Mucosa of stomach (tissue), 1 donor: ENCODE measurements around the gene TOMM40L.
"Not testable (repeated sequence)": the region's sequence is repeated elsewhere in the genome, so short reads cannot be mapped to it uniquely, and the experiment has no call there.

Experiments used
- H3K27me3 ChIP-seq: one replicate; pipeline ENCODE4 v1.7.0; 2013; ENCODE audit warnings: mild to moderate bottlenecking, low read length; ENCODE audit not compliant: control insufficient read depth, insufficient read depth
- H3K36me3 ChIP-seq: one replicate; pipeline ENCODE4 v1.7.0; 2013; ENCODE audit warnings: low read length; ENCODE audit not compliant: control insufficient read depth, insufficient read depth
- H3K4me1 ChIP-seq: one replicate; pipeline ENCODE4 v1.7.0; 2013; ENCODE audit warnings: mild to moderate bottlenecking, low read length; ENCODE audit not compliant: control insufficient read depth, insufficient read depth
- H3K4me3 ChIP-seq: one replicate; pipeline ENCODE4 v1.7.0; 2013; ENCODE audit warnings: low read length
- H3K9ac ChIP-seq: one replicate; pipeline ENCODE4 v1.7.0; 2013; ENCODE audit warnings: mild to moderate bottlenecking, low read length, moderate library complexity
- H3K9me3 ChIP-seq: one replicate; pipeline ENCODE4 v1.7.0; 2013; ENCODE audit warnings: mild to moderate bottlenecking, low read length, moderate library complexity; ENCODE audit not compliant: control insufficient read depth
- donor health status: Pancreatic carcinoma.

Gene TOMM40L

DNA sequence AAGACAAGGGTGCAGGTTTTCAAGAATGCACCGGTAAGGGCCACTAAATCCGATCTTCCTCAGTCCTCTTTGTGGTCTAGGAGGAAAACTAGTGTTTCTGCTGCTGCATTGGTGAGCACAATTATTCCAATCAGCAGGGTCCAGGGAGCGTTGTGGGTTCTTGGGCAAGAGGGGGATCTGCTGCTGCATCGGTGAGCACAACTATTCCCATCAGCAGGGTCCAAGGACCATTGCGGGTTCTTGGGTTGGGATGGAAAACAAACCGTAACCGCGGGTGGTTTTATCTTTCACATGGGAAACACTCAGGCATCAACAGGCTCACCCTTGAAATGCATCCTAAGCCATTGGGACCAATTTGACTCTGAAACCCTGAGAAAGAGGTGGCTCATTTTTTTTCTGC lies 25.7 kb downstream of the TOMM40L start:
- Histone ChIP-seq H3K36me3 (no peaks in the 10 kb centered on the region), H3K4me1 (no peaks in the 10 kb centered on the region), H3K9ac (no peak overlapping the region), H3K27me3 (no peaks in the 10 kb centered on the region), H3K9me3 (no peaks in the 10 kb centered on the region), H3K4me3 (no peak overlapping the region)

DNA sequence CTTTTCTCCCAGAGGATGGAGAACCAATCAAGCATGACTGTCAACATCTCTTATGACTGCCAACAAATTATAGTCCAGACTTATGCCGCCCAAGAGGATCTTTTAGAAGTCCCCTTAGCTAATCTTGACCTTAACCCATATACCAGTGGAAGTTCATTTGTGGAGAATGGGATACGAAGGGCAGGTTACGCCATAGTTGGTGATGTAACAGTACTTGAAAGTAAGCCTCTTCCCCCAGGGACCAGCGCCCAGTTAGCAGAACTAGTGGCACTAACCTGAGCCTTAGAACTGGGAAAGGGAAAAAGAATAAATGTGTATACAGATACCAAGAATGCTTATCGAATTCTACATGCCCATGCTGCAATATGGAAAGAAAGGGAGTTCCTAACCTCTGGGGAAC lies 29.4 kb downstream of the TOMM40L start:
- not testable (repeated sequence) for H3K4me3 ChIP-seq, H3K36me3 ChIP-seq, H3K4me1 ChIP-seq, H3K9me3 ChIP-seq, H3K9ac ChIP-seq
- H3K27me3 ChIP-seq = peaks cover 21% of the 10 kb centered on the region

DNA sequence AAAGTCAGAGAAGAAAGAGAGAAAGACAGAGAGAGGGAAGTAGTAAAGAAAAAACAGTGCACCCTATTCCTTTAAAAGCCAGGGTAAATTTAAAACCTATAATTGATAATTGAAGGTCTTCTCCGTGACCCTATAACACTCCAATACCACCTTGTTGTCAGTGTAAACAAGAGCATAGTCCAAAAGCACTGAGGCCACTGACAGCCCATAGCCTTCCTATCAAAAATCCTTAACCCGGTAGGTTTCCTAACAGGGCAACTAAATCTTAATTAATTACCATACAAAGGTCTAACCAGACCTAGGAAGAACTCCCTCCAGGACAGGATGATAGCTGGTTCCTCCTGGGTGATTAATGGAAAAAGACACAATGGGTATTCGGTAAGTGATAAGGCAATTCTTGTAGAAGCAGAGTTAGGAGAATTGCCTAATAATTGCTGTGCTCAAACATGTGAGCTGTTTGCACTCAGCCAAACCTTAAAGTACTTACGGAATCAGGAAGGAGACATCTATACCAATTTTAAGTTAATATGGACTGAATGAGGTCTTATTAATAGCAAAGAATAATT lies 30.2 kb downstream of the TOMM40L start:
- not testable (repeated sequence) for H3K36me3 ChIP-seq, H3K4me1 ChIP-seq, H3K9ac ChIP-seq, H3K4me3 ChIP-seq, H3K9me3 ChIP-seq
- peaks cover 28% of the 10 kb centered on the region for H3K27me3 ChIP-seq

DNA sequence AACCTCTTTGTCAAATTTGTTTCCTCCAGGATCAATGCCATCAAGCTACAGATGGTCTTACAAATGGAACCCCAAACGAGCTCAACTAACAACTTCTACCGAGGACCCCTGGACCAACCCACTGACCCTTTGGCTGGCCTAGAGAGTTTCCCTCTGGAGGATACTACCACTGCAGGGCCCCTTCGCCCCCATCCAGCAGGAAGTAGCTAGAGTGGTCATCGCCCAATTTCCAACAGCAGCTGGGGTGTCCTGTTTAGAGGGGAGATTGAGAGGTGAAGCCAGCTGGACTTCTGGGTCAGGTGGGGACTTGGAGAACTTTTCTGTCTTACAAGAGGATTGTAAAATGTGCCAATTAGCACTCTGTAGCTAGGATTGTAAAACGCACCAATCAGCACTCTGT lies 31.2 kb downstream of the TOMM40L start:
- H3K4me1 ChIP-seq, H3K36me3 ChIP-seq, H3K9me3 ChIP-seq, H3K4me3 ChIP-seq, H3K9ac ChIP-seq: not testable (repeated sequence)
- H3K27me3 ChIP-seq = peaks cover 31% of the 10 kb centered on the region

DNA sequence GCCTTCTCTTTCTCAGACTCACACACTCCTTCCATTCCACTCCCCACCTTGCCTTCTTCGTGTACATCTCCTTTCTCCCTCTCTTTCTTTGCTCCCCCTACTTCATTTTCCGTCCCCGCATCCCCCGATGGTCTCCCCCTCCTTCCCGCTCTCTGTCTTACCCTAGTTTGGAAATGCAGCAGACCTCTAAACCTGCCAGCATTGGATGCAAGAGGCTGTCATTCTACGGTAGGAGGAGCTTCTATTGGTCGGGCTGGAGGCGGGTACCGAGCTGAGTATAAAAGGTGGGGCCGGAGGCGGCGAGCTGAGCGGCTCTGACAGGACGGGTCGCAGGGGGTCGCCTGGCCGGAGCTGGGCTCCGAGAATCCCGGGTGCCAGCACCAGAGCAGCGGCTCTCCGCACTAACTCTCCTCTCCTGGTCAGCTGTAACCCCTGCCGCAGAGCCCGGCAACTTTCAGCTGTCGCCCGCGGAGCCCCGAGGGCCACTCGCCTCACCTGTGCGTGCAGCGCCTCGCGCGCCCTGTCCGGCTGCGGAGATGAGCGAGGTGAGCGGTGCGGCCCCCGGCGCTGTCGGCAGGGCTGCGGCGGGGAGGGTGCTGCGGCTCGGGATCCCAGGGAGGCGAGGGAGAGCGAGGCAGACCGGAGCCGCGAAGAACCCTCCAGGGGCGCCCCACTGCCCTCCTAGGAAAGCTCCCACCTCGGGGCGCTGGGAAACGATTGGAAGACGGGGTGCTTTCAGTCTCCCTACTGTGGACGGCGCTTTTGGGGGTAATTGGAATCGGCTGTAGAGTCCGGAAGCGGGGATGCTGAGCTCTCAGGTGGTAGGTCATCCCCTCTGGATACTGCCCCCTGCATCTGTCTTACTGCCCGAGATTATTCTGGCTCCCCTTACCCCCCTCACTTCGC lies 32.8 kb downstream of the TOMM40L start, which contains the start of gene PCP4L1:
TSS of gene PCP4L1 (plus strand) at position 307 of the 906 bp plus-strand sequence. CDS start at position 537, 230 bp downstream.
- Histone ChIP-seq H3K36me3 (no peaks in the 10 kb centered on the region), H3K4me1 (peaks cover 8% of the 10 kb centered on the region), H3K4me3 (peak within 1 kb of the TSS; percentile 26), H3K27me3 (peaks cover 31% of the 10 kb centered on the region), H3K9me3 (no peaks in the 10 kb centered on the region), H3K9ac (peak within 1 kb of the TSS; percentile 47)

DNA sequence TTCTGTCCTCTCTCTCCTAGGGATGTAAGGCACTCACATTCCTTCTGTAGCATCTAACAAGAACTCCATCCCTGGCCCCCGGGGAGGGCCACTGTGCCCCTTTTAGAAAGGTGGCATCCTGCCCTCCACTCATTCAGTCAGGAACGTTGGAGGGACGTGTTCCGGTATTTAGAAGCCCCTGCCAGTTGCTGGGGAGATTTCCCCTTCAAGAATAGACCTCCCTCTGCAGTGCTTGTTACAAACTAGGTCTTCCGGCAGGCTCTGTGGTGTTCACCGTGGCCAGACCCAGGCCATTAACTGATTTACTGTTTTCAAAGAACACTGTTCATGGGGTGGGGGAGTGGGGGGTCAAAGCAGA lies 33.5 kb downstream of the TOMM40L start:
- no peak overlapping the region for H3K4me3 ChIP-seq
- H3K9ac ChIP-seq = no peak overlapping the region
- peaks cover 8% of the 10 kb centered on the region for H3K4me1 ChIP-seq
- no peaks in the 10 kb centered on the region for H3K9me3 ChIP-seq
- H3K36me3 ChIP-seq = no peaks in the 10 kb centered on the region
- H3K27me3 ChIP-seq = peaks cover 31% of the 10 kb centered on the region

DNA sequence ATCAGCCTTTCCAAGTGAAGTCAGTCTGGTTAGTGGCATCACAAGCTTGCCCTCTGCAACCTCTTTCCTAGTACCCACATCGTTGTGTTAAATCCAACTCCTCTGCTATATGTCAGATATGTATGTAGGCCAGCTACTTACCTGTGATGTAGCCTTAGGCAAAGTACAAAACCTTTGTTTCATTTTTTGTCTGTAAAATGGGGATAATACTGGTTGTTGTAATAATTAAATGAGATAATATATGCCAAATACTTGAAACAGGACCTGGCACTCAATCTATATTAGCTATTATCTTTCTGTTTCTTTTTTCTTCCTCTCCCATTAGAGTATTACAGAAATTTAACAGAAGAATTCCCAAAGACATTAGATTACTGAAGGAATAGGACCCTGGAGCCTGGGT lies 33.9 kb downstream of the TOMM40L start:
- Histone ChIP-seq H3K4me3 (no peak overlapping the region), H3K27me3 (peaks cover 31% of the 10 kb centered on the region), H3K9ac (no peak overlapping the region)

DNA sequence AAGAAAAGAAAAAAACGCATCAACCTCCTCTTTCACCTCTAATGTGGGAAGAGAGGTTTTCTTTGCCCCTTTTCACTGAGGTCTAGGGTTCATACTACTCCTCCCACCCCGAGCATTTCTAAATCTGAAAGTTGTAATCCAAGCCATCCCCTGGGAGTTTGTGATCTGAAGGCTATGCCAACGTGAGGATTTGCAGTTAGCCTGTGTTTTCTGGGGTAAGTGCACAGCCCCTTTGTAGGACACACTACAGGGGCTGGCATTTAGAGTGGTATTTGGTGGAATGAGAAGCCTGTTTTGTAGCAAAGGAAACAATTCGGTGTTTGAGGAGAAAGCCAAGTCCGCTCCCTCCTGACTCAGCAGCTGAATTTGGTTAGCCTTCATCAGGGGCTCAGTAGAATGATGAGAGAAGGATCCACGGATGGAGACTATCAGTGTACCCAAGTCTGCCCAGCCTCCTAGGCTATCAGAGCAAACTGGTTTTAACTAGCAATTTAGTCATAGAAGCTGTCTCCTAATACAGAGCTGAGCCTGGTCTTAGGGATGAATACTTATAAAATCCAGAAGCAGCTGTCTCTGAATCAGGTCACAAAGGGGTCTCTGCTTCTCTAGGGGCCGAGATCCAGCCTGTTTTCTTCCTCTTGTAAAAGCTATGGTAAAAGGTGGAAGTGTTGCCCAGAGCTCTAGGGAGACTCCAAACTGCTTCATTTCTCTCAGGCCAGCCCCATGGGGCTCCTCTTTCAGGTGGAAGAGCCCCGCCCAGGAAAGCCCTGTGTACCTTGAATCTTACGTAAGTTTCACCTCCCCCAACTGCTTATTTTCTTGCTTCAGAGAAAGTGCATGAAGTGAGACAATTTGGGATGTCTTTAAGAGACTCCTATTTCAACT lies 34.8 kb downstream of the TOMM40L start:
- Histone ChIP-seq H3K27me3 (peaks cover 31% of the 10 kb centered on the region), H3K4me1 (peaks cover 8% of the 10 kb centered on the region)

More for the DNA sequence above, 33.9 kb downstream of the TOMM40L start:
- Histone ChIP-seq H3K36me3 (no peaks in the 10 kb centered on the region), H3K4me1 (peaks cover 8% of the 10 kb centered on the region), H3K9me3 (no peaks in the 10 kb centered on the region)

DNA sequence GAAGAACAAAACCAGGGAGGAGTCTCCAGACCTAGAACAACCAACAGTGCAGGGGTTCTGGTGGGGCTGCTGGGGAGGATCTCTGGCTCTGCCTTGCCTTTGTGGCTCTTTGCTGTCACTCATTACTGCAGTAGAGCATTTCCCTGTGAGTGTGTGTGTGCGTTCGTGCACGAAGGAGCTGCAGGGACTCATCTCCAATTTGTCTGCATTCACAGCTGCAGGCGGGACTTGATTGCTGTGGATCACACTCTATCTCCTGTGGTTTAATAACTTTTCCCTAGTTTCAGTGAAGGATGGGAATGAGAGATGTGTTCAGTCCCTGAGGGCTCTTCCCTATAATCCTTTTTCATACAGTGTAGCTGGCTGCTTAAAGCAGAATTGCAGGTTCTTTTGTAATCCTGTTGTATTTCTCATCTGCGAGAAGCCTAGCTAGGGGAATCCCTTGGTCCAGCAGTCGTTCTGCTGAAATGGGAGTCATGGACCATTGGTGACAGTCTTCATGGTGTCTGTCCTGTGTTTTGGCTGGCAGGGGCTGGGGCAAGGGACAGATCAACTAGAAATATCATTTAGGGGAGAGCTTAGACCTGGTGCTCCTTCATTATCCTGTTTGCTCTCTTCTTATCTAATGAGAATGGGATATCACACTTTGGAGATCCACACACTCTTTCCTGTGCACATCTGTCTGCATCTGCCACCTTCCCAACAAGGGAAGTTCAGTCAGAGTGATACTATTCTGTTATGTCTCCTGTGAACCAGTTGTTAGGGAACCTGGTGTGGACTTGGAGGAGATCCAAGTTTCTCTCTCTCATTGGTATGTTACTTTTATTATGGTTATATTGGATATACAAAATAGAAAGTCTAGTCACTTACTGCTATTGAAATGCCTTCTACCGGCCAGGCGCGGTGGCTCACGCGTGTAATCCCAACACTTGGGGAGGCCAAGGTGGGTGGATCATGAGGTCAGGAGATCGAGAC lies 35.7 kb downstream of the TOMM40L start:
- Histone ChIP-seq H3K9me3 (no peaks in the 10 kb centered on the region), H3K27me3 (peaks cover 31% of the 10 kb centered on the region), H3K4me1 (peaks cover 8% of the 10 kb centered on the region), H3K4me3 (no peak overlapping the region), H3K36me3 (no peaks in the 10 kb centered on the region), H3K9ac (no peak overlapping the region)

More for the DNA sequence above, 34.8 kb downstream of the TOMM40L start:
- Histone ChIP-seq H3K4me3 (no peak overlapping the region), H3K36me3 (no peaks in the 10 kb centered on the region), H3K9me3 (no peaks in the 10 kb centered on the region), H3K9ac (no peak overlapping the region)

DNA sequence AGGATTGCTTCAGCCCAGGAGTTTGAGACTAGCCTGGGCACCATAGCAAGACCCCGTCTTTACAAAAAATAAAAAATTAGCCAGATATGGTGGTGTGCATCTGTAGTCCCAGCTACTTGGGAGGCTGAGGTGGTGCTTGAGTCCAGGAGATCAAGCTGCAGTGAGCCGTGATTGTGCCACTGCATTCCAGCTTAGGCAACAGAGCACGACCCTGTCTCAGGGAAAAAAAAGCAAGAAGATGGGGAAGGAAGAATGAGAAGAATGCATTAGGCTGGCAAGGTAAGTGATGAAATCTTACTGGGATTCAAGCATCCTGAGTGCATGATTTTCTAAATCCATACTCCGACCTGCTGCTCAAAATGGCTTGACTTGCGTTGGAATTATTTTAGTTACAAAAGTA lies 39.4 kb downstream of the TOMM40L start:
- no peaks in the 10 kb centered on the region for H3K9me3 ChIP-seq
- peaks cover 10% of the 10 kb centered on the region for H3K27me3 ChIP-seq
- peaks cover 4% of the 10 kb centered on the region for H3K4me1 ChIP-seq

DNA sequence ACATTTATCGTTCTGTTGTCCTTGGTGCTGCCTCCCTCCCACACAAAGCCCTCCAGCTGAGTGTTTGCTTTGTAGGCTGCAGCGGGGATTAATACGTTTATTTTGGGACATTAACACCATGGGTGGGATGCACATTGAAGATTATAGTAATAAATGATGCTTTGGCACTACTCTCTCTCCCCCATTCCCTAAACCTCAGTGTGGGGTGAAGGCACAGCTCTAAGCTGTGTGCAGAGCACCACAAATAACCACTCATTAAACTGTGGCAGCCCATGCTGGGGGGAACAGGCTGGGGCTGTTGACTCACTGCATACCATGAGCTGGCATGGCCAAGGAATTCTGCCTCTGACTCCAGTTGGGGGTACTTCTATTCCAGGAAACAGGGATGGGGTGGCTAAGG lies 40.3 kb downstream of the TOMM40L start:
- Histone ChIP-seq H3K4me3 (no peak overlapping the region), H3K9ac (no peak overlapping the region)

More for the DNA sequence above, 39.4 kb downstream of the TOMM40L start:
- no peak overlapping the region for H3K4me3 ChIP-seq
- no peaks in the 10 kb centered on the region for H3K36me3 ChIP-seq
- H3K9ac ChIP-seq = no peak overlapping the region

More for the DNA sequence above, 40.3 kb downstream of the TOMM40L start:
- H3K4me1 ChIP-seq = no peaks in the 10 kb centered on the region
- no peaks in the 10 kb centered on the region for H3K9me3 ChIP-seq
- H3K27me3 ChIP-seq = peaks cover under 1% of the 10 kb centered on the region
- H3K36me3 ChIP-seq = no peaks in the 10 kb centered on the region
